Muscle of arm (tissue), 12 donors: ENCODE data around the gene RASGEF1B. TPM values are rescaled to one million over a fixed set of nuclear protein-coding genes. Genes with fewer than 3 reads are reported as not detected.

Experiments used
- DNase-seq: peaks from one replicate; pipeline ENCODE4 v3.0.0-alpha.2; 2013
- polyA plus RNA-seq, 12 donors: library from polyadenylated mRNA; unstranded; fragments of 120-200 nt; gene quantifications; one replicate each; pipeline ENCODE4 v1.2.1, GENCODE V29; 2013; ENCODE audit not compliant: insufficient read length in 12 of 12

Gene RASGEF1B
- polyA plus RNA-seq, 12 donors: 2.2 to 11.2 (median 6.8) TPM; not detected in 1

GRCh38 chr4:81467672-81467964 lies 4.1 kb downstream of the RASGEF1B start:
- no peak for DNase-seq

- DNase-seq: peak; percentile 81
Measured at GRCh38 chr4:81466841-81467671, 4.7 kb downstream of the RASGEF1B start.

GRCh38 chr4:81465406-81466340 lies 6.0 kb downstream of the RASGEF1B start:
- DNase-seq: no peak

GRCh38 chr4:81460834-81461233 lies 10.9 kb downstream of the RASGEF1B start:
- no peak for DNase-seq

- no peak for DNase-seq
Measured at GRCh38 chr4:81460191-81460701, 11.5 kb downstream of the RASGEF1B start.

- no peak for DNase-seq
Measured at GRCh38 chr4:81459228-81459627, 12.5 kb downstream of the RASGEF1B start.

- DNase-seq: no peak
Measured at GRCh38 chr4:81457921-81458520, 13.7 kb downstream of the RASGEF1B start.

GRCh38 chr4:81457345-81457744 lies 14.4 kb downstream of the RASGEF1B start:
- no peak for DNase-seq

- no peak for DNase-seq
Measured at GRCh38 chr4:81455897-81456296, 15.8 kb downstream of the RASGEF1B start.

- DNase-seq: no peak
Measured at GRCh38 chr4:81454948-81455347, 16.8 kb downstream of the RASGEF1B start.

- no peak for DNase-seq
Measured at GRCh38 chr4:81454499-81454898, 17.2 kb downstream of the RASGEF1B start.

- no peak for DNase-seq
Measured at GRCh38 chr4:81453024-81453423, 18.7 kb downstream of the RASGEF1B start.

GRCh38 chr4:81452452-81453006 lies 19.2 kb downstream of the RASGEF1B start:
- no peak for DNase-seq

- DNase-seq: no peak
Measured at GRCh38 chr4:81449015-81449414, 22.7 kb downstream of the RASGEF1B start.

GRCh38 chr4:81447566-81448229 lies 24.0 kb downstream of the RASGEF1B start:
- DNase-seq: no peak

GRCh38 chr4:81446634-81447033 lies 25.1 kb downstream of the RASGEF1B start:
- DNase-seq: no peak

GRCh38 chr4:81445196-81445595 lies 26.5 kb downstream of the RASGEF1B start:
- DNase-seq: no peak

- no peak for DNase-seq
Measured at GRCh38 chr4:81442484-81443085, 29.1 kb downstream of the RASGEF1B start.

GRCh38 chr4:81440949-81441348 lies 30.8 kb downstream of the RASGEF1B start:
- no peak for DNase-seq

- no peak for DNase-seq
Measured at GRCh38 chr4:81436941-81437574, 34.6 kb downstream of the RASGEF1B start.
